Activated T-helper 1 cell treated with anti-CD3 and anti-CD28 coated beads, Interleukin-2, amount 50 U/mL, for 16 hours (primary cell): ENCODE results near the gene METTL1.
"Not testable (repeated sequence)": the region's sequence is repeated elsewhere in the genome, so short reads cannot be mapped to it uniquely, and the experiment has no call there.

Experiments
- DNase-seq, 2 donors: peaks; one replicate each; pipeline ENCODE4 v3.0.0-alpha.2; 2020; ENCODE audit warnings: low read depth in 1 of 2, low spot score in 1 of 2

Gene METTL1

DNA sequence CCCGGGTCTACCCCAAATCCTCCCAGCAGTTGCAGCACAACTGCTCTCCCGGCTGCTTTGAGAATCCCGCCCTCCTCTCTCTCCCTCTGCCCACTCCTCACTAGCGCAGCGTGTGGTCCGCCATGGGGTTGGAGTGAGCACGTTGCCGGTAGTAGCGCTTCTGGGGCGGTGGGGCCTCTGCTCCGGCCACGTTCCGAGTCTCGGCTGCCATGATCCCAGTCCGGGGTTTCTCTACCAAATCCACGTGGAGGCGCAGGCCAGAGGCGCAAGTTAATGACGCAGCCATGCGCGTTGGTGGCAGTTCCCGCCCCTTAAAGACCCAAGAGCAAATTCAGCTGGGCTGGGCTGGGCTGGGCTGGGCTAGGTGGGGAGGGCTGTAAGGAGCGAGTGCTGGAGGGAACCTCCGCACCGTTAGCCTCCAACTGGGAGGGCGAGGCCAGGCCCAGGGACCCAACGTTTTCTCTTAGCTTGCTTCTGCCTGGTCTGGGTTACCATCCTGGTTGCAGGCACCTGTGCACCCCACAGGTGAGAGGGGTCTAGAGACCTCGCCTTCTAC is at the start of gene METTL1:
Gene METTL1, minus strand, starts transcription at position 233 of the 556 bp plus-strand sequence. Its CDS starts 22 bp downstream, at position 211.
- peak; percentile 74 to 85 for DNase-seq

DNA sequence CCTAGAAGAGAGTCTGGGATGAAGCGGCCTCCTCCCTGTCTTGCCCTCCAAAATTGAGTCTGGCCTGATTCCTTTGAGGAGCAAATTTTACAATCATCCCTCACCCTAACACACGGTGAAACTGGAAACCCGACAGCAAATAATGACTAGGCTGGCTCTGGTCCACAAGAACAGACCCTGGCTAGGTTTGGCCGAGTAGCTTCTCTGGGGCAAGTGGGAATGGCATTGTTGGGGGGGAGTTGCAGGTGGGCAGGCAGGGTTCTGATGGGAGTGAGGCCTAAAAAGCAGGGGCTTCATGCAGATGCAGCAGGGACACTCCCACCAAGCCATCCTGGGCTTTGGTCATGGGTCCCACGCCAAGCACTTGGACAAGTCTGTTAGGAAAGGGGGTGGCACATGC is 49.1 kb upstream of the METTL1 start:
- not testable (repeated sequence) for DNase-seq

DNA sequence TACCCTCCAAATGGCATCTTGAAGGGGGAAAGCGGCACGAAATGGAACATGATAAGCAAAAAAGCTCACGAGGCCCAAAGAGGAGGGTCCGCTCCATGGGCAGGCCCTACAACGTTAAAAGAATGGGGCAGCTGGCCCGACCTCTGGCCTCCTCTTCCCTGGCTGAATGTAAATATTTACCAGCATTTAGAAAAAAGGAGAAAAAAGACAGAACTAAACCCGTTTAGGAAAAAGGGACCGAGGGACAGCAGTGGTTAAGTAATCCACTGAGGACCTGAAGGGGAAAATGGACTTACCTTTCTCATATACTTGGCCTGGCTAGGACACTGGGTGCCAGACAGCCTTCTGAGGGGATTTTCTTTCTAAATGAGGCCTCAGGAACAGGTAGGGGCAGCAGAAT is 48.2 kb upstream of the METTL1 start:
- DNase-seq: not testable (repeated sequence)

DNA sequence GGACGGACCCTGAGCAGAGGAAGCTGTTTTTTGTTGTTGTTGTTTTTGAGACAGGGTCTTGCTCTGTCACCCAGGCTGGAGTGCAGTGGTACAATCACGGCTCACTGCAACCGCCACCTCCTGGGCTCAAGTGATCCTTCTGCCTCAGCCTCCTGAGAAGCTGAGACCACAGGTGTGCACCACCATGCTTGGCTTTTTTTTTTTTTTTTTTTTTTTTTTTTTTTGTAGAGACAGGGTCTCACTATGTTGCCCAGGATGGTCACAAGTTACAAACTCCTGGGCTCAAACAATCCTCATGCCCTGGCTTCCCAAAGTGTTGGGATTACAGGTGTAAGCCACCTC is 46.1 kb upstream of the METTL1 start:
- not testable (repeated sequence) for DNase-seq

DNA sequence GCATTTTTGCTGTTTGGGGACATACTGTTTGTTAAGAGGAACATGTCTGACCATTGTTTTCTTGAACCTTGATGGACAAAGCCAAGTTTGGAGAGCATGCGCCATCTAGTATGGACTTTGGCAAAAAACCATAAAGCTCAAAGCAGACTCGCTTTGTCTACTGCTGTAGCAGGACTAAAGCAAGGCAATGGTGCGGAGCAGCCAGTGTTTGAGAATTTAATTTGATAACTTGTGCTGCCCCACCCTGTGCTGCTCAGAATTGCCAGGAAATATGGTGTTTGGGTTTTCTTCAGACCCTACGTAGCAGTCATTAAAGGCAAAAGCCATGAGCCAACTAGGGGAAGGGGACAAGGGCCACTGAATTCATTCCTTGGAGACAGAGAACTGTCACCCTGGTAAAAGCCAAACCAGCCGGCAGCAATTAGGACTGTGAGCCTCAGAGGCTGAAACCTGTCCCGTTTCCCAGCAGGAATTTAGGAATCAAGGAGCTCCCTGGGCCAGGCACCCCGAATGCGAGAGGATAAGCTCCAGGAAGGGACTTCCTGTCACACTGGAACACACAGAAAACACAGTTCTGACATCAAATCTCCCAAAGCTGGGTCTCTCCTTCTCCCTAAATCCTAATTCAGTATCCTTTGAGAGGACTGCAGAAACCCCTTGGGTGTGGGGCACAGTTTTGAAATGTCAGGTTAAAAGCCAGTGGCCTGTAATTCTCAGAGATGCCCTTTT is 45.5 kb upstream of the METTL1 start:
- DNase-seq: no peak

DNA sequence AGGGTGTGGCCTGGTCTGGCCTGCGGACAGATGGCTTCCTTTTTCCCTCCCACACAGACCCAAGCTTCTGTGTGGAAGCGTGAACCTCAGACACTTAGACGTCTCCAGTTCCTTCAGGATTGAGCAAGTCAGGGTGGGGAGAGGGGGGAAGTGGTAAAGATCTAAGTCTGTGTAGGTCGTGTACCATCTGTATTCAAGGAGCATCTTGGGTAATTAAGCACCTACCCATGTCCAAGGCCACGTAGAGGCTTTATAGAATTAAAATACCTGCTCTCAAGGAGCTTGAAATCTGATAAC is 44.9 kb upstream of the METTL1 start:
- no peak for DNase-seq

DNA sequence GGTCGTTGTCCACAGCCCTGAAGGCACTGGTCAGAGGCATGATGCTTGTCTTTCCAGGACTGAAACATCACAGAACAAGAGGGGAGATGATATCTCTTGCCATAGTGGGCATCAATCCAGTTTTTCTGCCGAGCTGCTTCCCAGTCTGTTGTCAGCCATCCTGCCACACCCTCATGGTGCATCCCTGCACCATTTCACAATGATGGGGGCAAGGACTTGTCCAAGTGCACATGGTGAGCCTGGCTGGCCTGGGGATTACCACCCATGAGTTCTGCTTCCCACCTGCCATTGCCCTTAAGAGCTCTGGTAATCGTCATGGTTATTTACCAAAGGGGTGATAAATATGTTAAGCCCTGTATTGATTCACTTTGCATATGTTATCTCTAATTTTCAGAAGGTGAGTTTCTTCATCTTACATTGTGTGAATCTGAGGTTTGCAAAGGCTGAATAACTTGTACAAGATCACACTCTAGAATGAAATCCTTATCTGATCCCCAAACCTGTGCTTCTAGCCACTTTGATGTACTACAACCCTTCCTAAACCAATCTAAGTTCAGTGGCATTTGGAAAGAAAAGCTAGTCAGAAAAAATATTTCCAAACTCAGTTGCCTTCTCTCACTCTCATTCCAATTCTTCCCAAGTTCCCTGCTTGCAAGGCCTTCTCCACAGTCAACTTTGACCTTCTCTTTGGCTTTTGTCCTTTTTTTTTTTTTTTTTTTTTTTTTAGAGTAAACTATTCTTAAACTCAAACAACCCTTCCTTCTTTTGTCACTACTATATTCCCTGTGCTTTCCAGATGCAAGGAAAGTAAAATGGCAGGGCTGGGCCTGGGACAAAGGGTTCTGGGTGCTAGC is 44.3 kb upstream of the METTL1 start:
- DNase-seq: no peak

DNA sequence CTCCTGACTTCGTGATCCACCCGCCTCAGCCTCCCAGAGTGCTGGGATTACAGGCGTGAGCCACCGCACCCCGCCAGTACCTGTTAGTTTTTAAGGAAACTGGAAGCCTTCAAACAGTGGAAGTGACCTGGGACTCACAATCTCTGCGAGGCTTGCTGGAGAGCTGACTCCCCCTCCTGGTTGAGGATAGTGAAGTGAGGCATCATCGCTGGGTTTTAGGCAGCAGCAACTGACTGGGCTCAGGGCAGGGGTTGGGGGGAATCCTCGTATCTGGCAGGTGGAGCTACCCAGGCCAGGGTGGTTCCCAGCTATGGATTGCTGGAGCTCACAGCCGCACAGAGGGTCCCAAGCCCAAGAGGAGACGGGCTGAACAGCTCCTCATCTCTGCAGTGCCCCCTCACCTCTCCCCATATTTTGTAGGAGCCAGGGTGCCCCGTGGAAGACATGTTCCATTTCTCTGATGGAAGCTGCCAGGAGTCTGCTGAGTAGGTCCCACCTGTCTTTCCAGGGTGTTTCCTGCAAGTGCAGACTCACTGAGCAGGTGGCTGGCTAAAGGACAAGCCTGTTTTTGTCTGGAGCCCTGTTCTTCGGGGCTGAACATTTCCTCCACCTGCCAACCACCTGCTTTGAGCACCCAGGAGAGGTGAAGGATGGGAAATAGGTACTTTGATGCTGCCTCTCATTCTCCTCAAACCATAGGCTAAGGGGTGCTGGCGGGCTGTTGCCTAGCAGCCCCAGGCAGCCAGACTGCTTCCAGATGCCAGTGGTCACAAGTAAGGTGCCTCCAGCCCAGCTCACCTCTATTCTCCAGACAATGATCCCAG is 43.5 kb upstream of the METTL1 start:
- no peak for DNase-seq

DNA sequence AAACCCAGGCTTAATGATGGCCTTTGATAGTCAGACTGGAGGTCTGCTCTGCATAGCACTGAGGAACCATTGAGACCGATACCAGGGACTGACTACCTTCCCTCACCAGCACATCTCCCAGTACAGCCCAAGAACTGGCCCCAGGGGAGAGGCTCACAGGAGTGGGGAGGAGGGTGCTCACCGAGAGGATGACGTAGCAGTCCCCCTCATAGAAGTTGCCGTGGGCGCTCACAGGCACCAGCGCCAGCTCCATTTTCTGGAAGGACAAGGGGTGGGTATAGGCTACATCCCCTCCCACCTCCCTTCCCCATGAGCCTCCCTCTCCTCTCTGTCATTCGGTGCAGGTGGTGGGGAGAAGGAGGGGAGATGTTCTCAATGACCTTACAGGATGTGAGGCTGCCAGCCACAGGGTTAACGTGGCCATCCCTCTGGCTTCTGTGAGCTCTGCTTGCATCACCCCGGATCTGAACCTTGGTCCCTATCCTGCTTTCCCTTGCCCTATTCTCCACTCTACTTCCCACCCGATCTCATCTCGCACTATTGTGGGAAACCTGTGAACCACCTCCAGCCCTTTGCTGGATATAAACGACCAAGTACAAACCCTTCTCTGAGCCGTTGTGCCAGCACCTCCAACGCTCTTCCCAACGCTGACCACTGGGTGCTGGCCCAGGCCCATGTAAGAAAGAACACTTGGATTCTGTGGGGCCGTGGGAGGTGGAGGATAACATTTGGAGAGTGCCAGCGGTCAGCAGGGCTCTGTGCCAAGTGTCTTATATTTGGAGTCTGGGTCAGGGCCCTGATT is 42.3 kb upstream of the METTL1 start:
- DNase-seq: no peak

DNA sequence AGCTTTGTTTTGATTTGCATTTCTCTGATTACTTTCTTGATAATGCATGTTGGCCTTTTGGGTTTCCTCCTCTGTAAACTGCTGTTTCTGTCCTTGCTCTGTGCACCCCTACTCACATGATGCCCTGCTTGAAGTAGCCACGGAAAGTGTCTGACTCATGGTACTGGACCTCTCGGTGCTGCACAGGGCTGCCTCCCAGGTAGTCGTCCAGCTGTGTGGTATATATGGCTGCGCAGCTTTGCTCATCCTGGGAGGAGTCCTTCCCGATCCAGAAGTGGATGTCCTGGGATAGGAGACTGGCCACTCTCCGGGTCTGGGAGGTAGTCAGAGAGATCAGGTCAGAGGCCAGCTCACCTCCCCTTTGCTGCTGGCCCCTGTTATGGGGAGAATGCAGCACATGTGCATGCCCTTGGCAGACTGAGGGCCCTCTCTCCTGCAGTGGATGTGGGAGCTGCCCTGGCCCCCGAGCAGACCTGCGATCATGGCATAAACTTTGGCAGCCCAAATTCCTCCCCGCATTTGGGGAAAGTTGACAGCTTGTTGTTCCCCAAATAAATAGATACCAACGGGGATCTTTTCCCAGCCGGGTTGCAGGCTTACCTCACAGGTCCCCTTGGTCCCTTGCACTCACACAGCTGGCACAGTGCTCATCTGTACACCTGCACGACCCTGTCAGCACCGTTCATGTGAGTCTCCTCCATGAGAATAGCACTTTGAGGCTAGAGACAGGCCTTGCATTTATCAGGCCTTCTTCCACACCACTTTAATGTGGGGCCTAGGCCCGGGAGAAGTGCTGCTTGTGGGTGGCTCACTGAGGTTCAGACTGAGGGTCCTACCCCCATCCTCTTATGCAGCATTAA is 41.4 kb upstream of the METTL1 start:
- no peak for DNase-seq

DNA sequence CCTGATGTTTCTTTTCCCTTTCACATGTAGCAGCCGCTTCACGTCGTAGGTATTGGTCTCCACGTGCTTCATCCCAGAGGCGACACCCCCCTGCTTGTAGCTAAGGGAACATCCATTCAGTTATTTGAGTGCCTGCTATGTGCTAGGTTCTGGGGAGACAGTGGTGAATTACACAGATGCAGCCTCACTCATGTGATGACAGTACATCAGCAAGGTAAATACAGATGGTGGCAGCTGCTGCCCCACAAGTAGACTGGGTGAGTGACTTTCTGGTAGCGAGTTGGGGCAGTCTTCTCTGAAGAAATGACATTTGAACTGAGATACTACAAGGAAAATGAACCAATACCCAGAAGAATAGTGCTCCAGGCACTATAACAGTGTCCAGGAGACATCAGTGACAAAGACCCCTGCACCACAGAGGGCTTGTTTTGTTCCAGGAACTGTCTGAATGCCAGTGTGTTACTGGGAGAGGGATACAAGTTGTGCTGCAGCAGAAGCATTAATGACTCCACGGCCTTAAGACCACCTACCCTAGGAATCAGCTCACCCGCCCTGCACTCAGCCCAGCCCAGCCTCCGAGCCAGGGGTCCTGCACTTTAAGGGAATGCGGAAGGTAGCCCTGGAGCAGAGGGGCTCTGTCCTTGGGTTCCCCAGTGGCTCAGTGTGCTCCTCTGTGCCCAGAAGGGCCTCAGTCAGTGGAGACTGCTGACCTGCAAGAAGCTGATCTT is 39.3 kb upstream of the METTL1 start:
- DNase-seq: no peak

DNA sequence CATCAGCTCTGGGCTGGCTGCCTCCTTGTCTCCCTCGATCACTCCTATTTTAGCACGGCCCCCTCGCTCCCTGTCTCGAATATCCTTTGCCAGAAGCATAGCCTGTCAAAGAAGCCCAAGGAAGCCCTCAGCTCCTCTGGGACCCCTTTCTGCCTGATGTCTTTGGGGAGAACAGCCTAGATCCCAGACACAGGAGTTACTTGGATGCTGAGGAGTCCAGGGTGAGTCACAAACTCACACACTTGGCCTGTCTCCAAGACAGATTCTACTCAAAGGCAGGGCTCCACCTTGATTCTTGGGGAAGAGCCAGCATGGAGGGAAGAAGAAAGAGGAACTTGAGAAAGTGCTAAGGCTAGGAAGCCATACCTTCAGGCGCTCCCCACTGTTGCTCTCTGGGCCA is 38.5 kb upstream of the METTL1 start:
- DNase-seq: no peak

DNA sequence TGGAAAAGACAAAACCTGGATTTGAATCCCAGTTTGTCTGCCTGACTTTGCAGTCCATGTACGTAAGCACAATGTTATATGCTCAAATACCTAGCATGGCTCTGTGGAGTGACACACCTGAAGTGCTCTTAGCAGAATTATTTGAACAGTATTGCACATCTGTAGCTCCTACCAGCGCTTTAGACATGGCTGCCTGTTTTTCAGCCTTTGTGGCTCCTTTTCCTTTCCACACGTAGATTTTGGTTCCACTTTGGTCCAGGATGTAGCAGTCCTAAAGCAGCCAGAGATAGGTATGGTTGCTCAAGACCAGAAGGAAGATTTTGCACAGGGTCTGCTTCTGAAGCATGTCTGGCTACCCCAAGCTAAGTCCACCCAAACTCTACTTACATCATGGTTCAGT is 37.5 kb upstream of the METTL1 start:
- no peak for DNase-seq

DNA sequence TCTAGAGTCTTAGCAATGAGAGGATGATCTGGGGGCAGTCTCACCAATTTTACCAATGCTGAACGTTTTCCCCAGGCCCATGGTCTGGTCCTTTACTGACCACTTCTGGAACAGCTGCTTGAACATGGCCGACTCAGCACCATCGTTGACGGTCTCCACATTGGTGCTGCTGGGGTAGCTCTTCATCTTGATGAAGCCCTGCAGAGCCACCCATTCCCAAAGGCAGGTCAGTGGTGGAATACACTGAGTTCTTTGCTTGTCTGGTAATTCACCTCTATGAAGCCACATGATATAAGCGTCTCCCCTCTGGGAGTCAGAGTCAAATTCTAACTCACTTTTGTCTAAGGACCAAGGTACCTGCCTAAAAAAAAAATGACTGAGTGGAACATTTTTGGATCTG is 36.4 kb upstream of the METTL1 start:
- no peak for DNase-seq

DNA sequence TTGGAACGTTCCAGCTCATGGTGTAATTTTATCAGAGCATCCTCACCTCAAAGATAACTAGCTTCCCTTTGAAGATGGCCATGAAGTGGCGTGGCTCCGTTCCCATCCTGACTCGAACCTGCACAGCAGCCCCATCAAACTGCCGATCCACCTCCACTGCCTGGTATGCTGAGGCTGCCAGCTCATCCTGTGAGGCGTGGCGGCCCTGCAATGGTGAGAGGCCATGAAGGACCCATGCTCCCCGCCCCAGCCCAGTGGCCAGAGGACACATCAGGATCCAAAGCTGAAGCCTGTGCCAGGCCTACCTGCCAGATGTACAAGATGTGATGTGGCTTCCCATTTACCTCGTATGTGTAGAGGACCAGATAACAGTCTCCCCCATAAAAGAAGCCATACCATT is 35.4 kb upstream of the METTL1 start:
- no peak for DNase-seq

DNA sequence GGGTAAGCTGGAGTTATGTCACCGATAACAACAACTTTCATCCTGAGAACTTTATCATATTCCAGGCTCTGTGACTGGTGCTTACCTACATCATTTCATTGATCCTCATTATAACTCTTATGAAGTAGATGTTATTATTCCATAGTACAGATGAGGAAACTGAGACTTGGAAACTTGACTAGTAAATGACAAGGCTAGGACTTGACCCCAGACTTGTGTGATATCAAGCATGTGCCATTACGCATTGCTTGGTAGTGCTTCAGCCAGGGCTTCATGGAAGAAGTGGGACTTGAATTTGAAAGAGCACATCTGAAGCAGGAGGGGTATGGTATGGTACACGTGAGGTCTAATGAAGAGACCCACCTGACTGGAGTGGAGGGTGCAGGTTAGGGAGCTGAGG is 34.8 kb upstream of the METTL1 start:
- no peak for DNase-seq

DNA sequence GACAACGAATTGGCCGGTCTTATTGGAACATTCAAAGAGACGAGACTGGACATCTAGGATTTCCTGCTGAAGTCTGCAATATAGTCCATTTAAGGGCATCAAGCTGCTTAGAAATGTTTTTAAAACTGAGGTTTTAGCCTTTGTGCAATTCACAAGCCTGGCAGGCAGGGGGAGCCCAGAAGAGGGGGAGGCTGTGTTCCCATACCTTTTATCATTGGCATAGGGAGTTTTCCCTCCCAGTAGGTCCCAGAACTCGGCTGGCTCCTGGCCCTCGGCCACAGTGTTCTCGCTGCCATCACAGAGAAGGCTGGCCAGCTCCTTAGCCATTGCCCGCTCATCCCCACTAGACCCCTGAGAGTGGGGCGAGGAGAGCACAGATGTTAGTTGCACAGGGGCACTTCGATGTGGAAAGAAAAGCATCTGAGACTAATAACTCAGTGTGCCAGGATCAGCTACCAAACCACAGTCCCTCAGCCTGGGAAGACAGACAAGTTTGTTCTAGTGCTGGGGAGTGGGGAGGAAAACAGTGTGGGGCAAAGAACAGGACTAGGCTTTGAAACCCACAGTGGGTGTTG is 31.5 kb upstream of the METTL1 start:
- DNase-seq: peak in 1 of 2 donors; percentile 11

DNA sequence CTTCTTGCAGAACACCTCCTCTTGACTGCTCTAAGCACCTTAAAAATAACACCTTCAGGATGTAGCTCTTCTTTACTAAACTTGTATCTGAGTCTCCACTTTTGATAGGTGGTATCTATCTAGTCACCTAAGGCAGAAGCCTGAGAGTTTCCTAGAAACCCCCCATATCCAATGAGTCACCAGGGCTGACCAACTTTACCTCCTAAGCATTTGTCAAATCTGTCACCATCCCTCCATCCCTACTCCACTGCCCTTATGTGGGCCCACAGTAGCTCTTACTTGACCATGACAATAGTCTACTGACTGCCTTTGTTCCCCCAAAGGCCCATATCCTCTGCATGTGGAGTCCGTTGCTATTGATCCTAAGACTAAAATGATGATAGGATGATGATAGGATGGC is 30.7 kb upstream of the METTL1 start:
- DNase-seq: no peak

DNA sequence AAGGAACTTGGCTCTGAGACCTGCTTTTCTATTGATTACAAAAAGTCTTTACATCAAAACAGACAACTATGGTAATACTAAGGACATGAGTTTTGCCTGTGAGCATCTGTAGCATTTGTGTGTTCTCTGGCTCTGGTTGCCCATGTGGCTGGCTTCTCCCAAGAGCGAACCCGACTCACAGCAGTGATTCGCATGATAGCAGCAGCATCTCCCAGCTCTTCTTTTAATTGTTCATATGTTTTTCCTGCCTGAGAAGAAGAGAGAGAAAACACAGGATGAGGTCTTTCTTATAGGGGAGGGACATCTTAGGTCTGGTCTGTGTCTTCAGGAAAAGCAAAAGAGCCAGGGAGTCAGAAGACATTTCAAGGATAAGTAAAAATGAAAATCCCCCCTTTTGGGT is 29.1 kb upstream of the METTL1 start:
- DNase-seq: no peak
